PC-9 (cell line): ENCODE data around the gene TVP23A. TPM values are rescaled to one million over a fixed set of nuclear protein-coding genes. Genes with fewer than 3 reads are reported as not detected.

Experiments used
- BruUV-seq: library from RNA; stranded (reverse); fragments of 400-500 nt; replicated peaks from 2 replicates; lab custom pipeline; 2021; lab: Mats Ljungman, UMichigan
- CTCF ChIA-PET: fragments of 300-600 bp; sonication (Branson Sonifier 250); formaldehyde crosslinking; loops from one replicate; lab custom pipeline; 2022; ENCODE audit warnings: antibody characterized with exemption; lab: Charles Lee
- POLR2A ChIA-PET: fragments of 300-600 bp; sonication (Branson Sonifier 250); formaldehyde crosslinking; loops from one replicate; lab custom pipeline; 2022; ENCODE audit warnings: antibody characterized with exemption; ENCODE audit not compliant: unreplicated experiment; lab: Charles Lee
- DNase-seq, 2 experiments: peaks; one replicate each; pipeline versions ENCODE4 v3.0.0 to v3.0.0-alpha.2; 2015 to 2022; ENCODE audit warnings: mixed read lengths in 1 of 2
- H2AFZ ChIP-seq: fragments of 200-600 bp; sonication (generic); 2 replicates; pipeline ENCODE4 v1.8.1; 2017; ENCODE audit warnings: antibody characterized with exemption
- H3F3A ChIP-seq: fragments of 200-600 bp; sonication (generic); 2 replicates; pipeline ENCODE4 v1.8.1; 2017; ENCODE audit warnings: antibody characterized with exemption, mild to moderate bottlenecking, low read depth; ENCODE audit not compliant: insufficient read depth
- H3K27ac ChIP-seq: fragments of 200-600 bp; sonication (generic); 2 replicates; pipeline ENCODE4 v1.6.1; 2016; ENCODE audit warnings: mixed run types
- H3K27me3 ChIP-seq: fragments of 200-600 bp; sonication (generic); 2 replicates; pipeline ENCODE4 v1.6.1; 2016; ENCODE audit warnings: low read depth, mixed run types; ENCODE audit not compliant: insufficient read depth
- H3K36me3 ChIP-seq: fragments of 200-600 bp; sonication (generic); 2 replicates; pipeline ENCODE4 v1.6.1; 2016; ENCODE audit warnings: low read depth, mixed run types
- H3K4me1 ChIP-seq: fragments of 200-600 bp; sonication (generic); replicated peaks from 2 replicates; pipeline ENCODE4 v1.6.1; 2016; ENCODE audit warnings: mixed run types; ENCODE audit not compliant: insufficient read depth
- H3K4me2 ChIP-seq: fragments of 200-600 bp; sonication (generic); 2 replicates; pipeline ENCODE4 v1.6.1; 2017; ENCODE audit warnings: mixed run types
- H3K4me3 ChIP-seq: fragments of 200-600 bp; sonication (generic); 2 replicates; pipeline ENCODE4 v1.6.1; 2016; ENCODE audit warnings: mixed run types
- H3K79me2 ChIP-seq: fragments of 200-600 bp; sonication (generic); 2 replicates; pipeline ENCODE4 v1.6.1; 2017; ENCODE audit warnings: low read depth, mixed run types
- H3K9me2 ChIP-seq: fragments of 200-600 bp; sonication (generic); 2 replicates; pipeline ENCODE4 v1.8.1; 2017; ENCODE audit warnings: mild to moderate bottlenecking; ENCODE audit not compliant: insufficient read depth
- H3K9me3 ChIP-seq: fragments of 200-600 bp; sonication (generic); 2 replicates; pipeline ENCODE4 v1.8.1; 2016; ENCODE audit warnings: low read depth; ENCODE audit not compliant: insufficient read depth
- H4K20me1 ChIP-seq: fragments of 200-600 bp; sonication (generic); 2 replicates; pipeline ENCODE4 v1.8.1; 2017; ENCODE audit not compliant: insufficient read depth
- EZH2 ChIP-seq: fragments of 200-600 bp; sonication (generic); IDR thresholded peaks from 2 replicates; pipeline ENCODE4 v1.8.0; 2017; ENCODE audit warnings: antibody characterized with exemption, low read depth
- intact Hi-C: fragments of 100-400 bp; cut with micrococcal nuclease; formaldehyde crosslinking; loops from one replicate; pipeline ENCODE4 v1.10.0; 2022; ENCODE audit not compliant: unreplicated experiment
- total RNA-seq: library from RNA; stranded (reverse); gene quantifications from 2 replicates; pipeline ENCODE4 v1.2.3, GENCODE V29; 2021
- TF ChIP-seq, protein P1 (sequence below): fragments of 200-600 bp; sonication (generic); conservative IDR thresholded peaks from 2 replicates; pipeline ENCODE4 v1.6.1; 2017; ENCODE audit warnings: mixed run types, antibody characterized with exemption, mild to moderate bottlenecking, moderate library complexity

The TVP23A gene
- total RNA-seq, 1 experiment from 2014 or later, result not detected

DNA sequence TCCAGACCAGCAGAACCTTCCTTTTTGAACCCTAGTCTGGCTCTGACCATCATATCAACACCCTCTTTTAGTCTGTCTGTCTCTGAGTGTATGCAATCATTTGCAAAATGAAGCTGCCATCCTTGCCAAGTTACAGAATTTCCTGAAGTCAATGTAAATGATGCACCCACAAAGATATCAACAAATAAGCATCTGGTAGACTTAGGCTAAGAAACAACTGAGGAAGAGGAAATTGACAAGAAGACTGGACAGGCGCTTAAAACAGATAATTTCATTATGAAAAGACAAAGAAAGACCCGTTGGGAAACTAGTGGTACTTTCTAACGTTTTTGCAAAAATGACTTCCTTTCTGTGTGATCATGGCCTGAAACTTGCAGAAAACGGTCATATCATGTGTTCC, 33.7 kb upstream of the TVP23A start:
- BruUV-seq, result no TSS peak
- no peak overlapping the region for H2AFZ ChIP-seq
- ChIA-PET POLR2A (no interaction called here), CTCF (no interaction called here)
- H4K20me1 ChIP-seq, result no peaks in the 10 kb centered on the region
- H3K4me2 ChIP-seq, result peak overlapping the region; percentile 48
- no peak for DNase-seq
- TF ChIP-seq, protein P1, sequence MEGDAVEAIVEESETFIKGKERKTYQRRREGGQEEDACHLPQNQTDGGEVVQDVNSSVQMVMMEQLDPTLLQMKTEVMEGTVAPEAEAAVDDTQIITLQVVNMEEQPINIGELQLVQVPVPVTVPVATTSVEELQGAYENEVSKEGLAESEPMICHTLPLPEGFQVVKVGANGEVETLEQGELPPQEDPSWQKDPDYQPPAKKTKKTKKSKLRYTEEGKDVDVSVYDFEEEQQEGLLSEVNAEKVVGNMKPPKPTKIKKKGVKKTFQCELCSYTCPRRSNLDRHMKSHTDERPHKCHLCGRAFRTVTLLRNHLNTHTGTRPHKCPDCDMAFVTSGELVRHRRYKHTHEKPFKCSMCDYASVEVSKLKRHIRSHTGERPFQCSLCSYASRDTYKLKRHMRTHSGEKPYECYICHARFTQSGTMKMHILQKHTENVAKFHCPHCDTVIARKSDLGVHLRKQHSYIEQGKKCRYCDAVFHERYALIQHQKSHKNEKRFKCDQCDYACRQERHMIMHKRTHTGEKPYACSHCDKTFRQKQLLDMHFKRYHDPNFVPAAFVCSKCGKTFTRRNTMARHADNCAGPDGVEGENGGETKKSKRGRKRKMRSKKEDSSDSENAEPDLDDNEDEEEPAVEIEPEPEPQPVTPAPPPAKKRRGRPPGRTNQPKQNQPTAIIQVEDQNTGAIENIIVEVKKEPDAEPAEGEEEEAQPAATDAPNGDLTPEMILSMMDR, result no peak
- TF ChIP-seq EZH2, result no peak
- no peaks in the 10 kb centered on the region for H3K36me3 ChIP-seq
- H3K9me3 ChIP-seq, result peaks cover 4% of the 10 kb centered on the region; the same call in 1 of the 2 replicates
- intact Hi-C loops, result no loop called here
- peaks cover 13% of the 10 kb centered on the region for H3K4me1 ChIP-seq
- H3K9me2 ChIP-seq, result no peaks in the 10 kb centered on the region
- H3F3A ChIP-seq, result no peaks in the 10 kb centered on the region
- no peaks in the 10 kb centered on the region for H3K79me2 ChIP-seq
- H3K4me3 ChIP-seq, result no peak overlapping the region
- H3K27ac ChIP-seq, result no peak overlapping the region
- H3K27me3 ChIP-seq, result no peaks in the 10 kb centered on the region

DNA sequence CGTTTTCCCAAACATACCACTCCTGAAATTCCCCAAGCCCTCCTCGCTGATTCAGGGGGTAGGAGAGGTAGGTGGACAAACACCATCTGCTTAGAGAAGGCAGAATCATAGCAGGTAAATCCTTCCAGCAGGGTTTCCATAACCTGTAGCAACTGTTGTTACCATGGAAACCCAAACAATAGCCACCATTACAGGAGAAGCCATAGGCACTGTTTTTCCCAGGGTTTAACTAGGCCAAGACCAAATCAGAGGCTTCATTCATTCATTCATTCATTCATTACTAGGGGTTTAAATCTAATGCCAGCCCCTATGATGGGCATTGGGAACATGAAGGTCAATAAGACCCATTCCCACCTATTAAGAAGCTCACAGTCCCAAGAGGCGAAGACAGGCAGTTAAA, 32.9 kb upstream of the TVP23A start:
- Histone ChIP-seq H4K20me1 (no peaks in the 10 kb centered on the region), H3F3A (no peaks in the 10 kb centered on the region), H3K36me3 (no peaks in the 10 kb centered on the region), H3K79me2 (no peaks in the 10 kb centered on the region), H2AFZ (no peak overlapping the region), H3K4me1 (peaks cover 13% of the 10 kb centered on the region), H3K4me2 (no peak overlapping the region), H3K4me3 (no peak overlapping the region), H3K27ac (no peak overlapping the region), H3K27me3 (no peaks in the 10 kb centered on the region), H3K9me2 (no peaks in the 10 kb centered on the region), H3K9me3 (peaks cover 4% of the 10 kb centered on the region; the same call in 1 of the 2 replicates)
- ChIA-PET CTCF (no interaction called here), POLR2A (no interaction called here)
- TF ChIP-seq EZH2, result no peak
- TF ChIP-seq, protein P1, result no peak
- DNase-seq, result no peak
- no TSS peak for BruUV-seq
- intact Hi-C loops, result no loop called here

DNA sequence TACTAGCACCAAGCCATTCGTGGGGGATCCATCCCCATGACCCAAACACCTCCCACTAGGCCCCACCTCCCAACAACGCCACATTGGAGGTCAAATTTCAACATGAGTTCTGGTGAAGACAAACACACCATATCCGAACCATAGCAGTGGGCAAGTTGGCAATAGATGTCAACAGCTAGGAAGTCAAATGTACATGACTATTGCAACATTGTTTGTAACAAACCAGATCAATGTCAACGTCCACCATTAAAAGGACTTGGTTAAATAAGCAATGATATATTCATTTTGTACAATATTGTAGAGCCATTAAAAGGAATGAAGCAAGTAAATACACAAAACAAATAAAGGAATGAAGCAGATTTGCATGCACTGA, 31.9 kb upstream of the TVP23A start:
- Histone ChIP-seq H4K20me1 (no peaks in the 10 kb centered on the region), H3K9me3 (peaks cover 4% of the 10 kb centered on the region; the same call in 1 of the 2 replicates), H2AFZ (no peak overlapping the region), H3K36me3 (no peaks in the 10 kb centered on the region), H3K27me3 (no peaks in the 10 kb centered on the region), H3K79me2 (no peaks in the 10 kb centered on the region), H3K27ac (no peak overlapping the region), H3K4me3 (no peak overlapping the region), H3K4me1 (peaks cover 13% of the 10 kb centered on the region), H3K9me2 (no peaks in the 10 kb centered on the region), H3K4me2 (no peak overlapping the region), H3F3A (no peaks in the 10 kb centered on the region)
- no TSS peak for BruUV-seq
- no peak for DNase-seq
- ChIA-PET POLR2A (no interaction called here), CTCF (no interaction called here)
- intact Hi-C loops, result no loop called here
- TF ChIP-seq EZH2, result no peak
- TF ChIP-seq, protein P1, result no peak
